Esophagus muscularis mucosa (tissue), 4 donors: ENCODE measurements around the gene TNC.

Source experiments
- CTCF ChIP-seq, 3 experiments: fragments of 200-600 bp in 2 of 3; fragments of 450-650 bp in 1 of 3; sonication (generic) in 2 of 3; IDR thresholded peaks; one replicate each; pipeline ENCODE4 v1.5.1; 2017 to 2019; ENCODE audit warnings: antibody characterized with exemption in 3 of 3, mild to moderate bottlenecking in 2 of 3, moderate library complexity in 1 of 3
- EP300 ChIP-seq: sonication (generic); formaldehyde crosslinking; IDR thresholded peaks from one replicate; pipeline ENCODE4 v1.6.1; 2017; ENCODE audit warnings: antibody characterized with exemption
- POLR2AphosphoS5 ChIP-seq, 2 donors: sonication (generic); formaldehyde crosslinking; IDR thresholded peaks; one replicate each; pipeline ENCODE4 v1.6.1; 2017; ENCODE audit warnings: antibody characterized with exemption in 2 of 2

GRCh38 chr9:114990901-114991300 is 127.1 kb downstream of the TNC start:
- TF ChIP-seq CTCF (IDR thresholded peaks at IDR 0.05) (no peak), POLR2AphosphoS5 (IDR thresholded peaks at IDR 0.05) (no peak), EP300 (no peak)
